Measurements from ENCODE around the gene MRTFB.

GRCh38 chr16:14193316-14193871 lies 122.3 kb downstream of the MRTFB start:
- no peak for TF ChIP-seq CTCF (IDR thresholded peaks at IDR 0.05; ENCODE audit: low read length)
- TF ChIP-seq EZH2phosphoT487 (IDR thresholded peaks at IDR 0.05; ENCODE audit: low read length), result no peak
- TF ChIP-seq EZH2 (optimal IDR thresholded peaks at IDR 0.05; ENCODE audit: low read depth, low read length), result no peak
